DND-41 (cell line): ENCODE data around the gene AOC2.

Experiments used
- ATAC-seq: fragments of 200-7000 bp; cut with Tn5 transposase; 3 replicates; pipeline ENCODE4 v1.9.1; 2021; ENCODE audit warnings: low read depth; ENCODE audit not compliant: insufficient read depth
- DNase-seq: peaks from one replicate; pipeline ENCODE4 v3.0.0-alpha.2; 2020
- H2AFZ ChIP-seq: 2 replicates; pipeline ENCODE4 v1.6.0; 2012; ENCODE audit warnings: low read depth, low read length
- H3K27ac ChIP-seq: 2 replicates; pipeline ENCODE4 v1.5.1; 2012; ENCODE audit warnings: low read length, inconsistent platforms
- H3K27me3 ChIP-seq: fragments of 200-600 bp; sonication (generic); 2 replicates; pipeline ENCODE4 v1.6.0; 2012; ENCODE audit warnings: low read length, mild to moderate bottlenecking, inconsistent platforms; ENCODE audit not compliant: insufficient read depth, poor library complexity
- H3K36me3 ChIP-seq: 2 replicates; pipeline ENCODE4 v1.5.1; 2012; ENCODE audit warnings: low read length, inconsistent platforms; ENCODE audit not compliant: insufficient read depth
- H3K4me1 ChIP-seq: 2 replicates; pipeline ENCODE4 v1.5.1; 2012; ENCODE audit warnings: mild to moderate bottlenecking, low read length; ENCODE audit not compliant: insufficient read depth
- H3K4me2 ChIP-seq: 2 replicates; pipeline ENCODE4 v1.6.0; 2012; ENCODE audit warnings: mild to moderate bottlenecking, moderate library complexity, low read length, inconsistent platforms; ENCODE audit not compliant: insufficient read depth
- H3K4me3 ChIP-seq, 2 experiments: fragments of 200-600 bp in 1 of 2; shearing (Covaris generic) in 1 of 2; 2 replicates each; pipeline ENCODE4 v1.5.1; 2012 to 2016; ENCODE audit warnings: inconsistent platforms in 2 of 2, low read length in 2 of 2, mild to moderate bottlenecking in 2 of 2, low read depth in 1 of 2, moderate library complexity in 1 of 2
- H3K79me2 ChIP-seq: 2 replicates; pipeline ENCODE4 v1.6.0; 2012; ENCODE audit warnings: low read length, inconsistent platforms; ENCODE audit not compliant: insufficient read depth
- H3K9ac ChIP-seq: 2 replicates; pipeline ENCODE4 v1.6.0; 2012; ENCODE audit warnings: low read depth, mild to moderate bottlenecking, inconsistent platforms, low read length, moderate library complexity
- H3K9me3 ChIP-seq: 2 replicates; pipeline ENCODE4 v1.5.1; 2012; ENCODE audit warnings: low read length, moderate library complexity, mild to moderate bottlenecking, inconsistent platforms; ENCODE audit not compliant: insufficient read depth, severe bottlenecking
- H4K20me1 ChIP-seq: 2 replicates; pipeline ENCODE4 v1.6.0; 2012; ENCODE audit warnings: low read length; ENCODE audit not compliant: insufficient read depth
- CTCF ChIP-seq: IDR thresholded peaks from 2 replicates; pipeline ENCODE4 v1.5.1; 2012; ENCODE audit warnings: borderline replicate concordance, low read length, moderate library complexity, mild to moderate bottlenecking; ENCODE audit not compliant: poor library complexity, severe bottlenecking; ENCODE audit errors: extremely low read depth
- EZH2 ChIP-seq: IDR thresholded peaks from 3 replicates; pipeline ENCODE4 v1.6.1; 2012; ENCODE audit warnings: borderline replicate concordance, low read depth, mild to moderate bottlenecking, moderate library complexity, low read length, inconsistent platforms; ENCODE audit not compliant: severe bottlenecking

AOC2 gene, protein sequence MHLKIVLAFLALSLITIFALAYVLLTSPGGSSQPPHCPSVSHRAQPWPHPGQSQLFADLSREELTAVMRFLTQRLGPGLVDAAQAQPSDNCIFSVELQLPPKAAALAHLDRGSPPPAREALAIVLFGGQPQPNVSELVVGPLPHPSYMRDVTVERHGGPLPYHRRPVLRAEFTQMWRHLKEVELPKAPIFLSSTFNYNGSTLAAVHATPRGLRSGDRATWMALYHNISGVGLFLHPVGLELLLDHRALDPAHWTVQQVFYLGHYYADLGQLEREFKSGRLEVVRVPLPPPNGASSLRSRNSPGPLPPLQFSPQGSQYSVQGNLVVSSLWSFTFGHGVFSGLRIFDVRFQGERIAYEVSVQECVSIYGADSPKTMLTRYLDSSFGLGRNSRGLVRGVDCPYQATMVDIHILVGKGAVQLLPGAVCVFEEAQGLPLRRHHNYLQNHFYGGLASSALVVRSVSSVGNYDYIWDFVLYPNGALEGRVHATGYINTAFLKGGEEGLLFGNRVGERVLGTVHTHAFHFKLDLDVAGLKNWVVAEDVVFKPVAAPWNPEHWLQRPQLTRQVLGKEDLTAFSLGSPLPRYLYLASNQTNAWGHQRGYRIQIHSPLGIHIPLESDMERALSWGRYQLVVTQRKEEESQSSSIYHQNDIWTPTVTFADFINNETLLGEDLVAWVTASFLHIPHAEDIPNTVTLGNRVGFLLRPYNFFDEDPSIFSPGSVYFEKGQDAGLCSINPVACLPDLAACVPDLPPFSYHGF

DNA sequence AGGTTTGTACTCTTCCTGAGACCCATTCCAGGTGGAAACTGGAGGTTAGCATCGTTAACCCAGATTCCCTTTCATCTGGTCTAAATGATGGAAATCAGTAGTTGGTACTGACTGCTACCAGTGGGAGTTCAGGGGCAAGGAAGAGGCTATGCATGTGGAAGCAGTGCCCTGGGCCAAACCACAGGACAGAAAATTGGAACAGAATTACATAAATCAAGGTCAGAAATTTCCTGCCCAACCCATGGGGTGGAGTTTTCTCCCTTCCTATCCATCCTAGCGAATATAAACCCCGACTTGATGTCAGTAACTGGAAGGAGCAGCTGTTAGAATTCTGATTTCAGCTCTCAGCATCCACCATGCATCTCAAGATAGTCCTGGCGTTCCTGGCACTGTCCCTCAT is at the start of gene AOC2:
Gene AOC2, plus strand, starts transcription at position 310 of the 400 bp plus-strand sequence. Its CDS starts 47 bp downstream, at position 357.
- H3K27ac ChIP-seq: no peak within 1 kb of the TSS
- H3K36me3 ChIP-seq: peaks cover 52% of the 10 kb centered on the region
- no peak for ATAC-seq
- H3K4me2 ChIP-seq: no peak within 1 kb of the TSS
- no peak for DNase-seq
- H3K9me3 ChIP-seq: no peaks in the 10 kb centered on the region
- no peaks in the 10 kb centered on the region for H3K4me1 ChIP-seq
- TF ChIP-seq CTCF (no peak), EZH2 (no peak)
- H2AFZ ChIP-seq: no peak within 1 kb of the TSS
- H3K9ac ChIP-seq: no peak within 1 kb of the TSS
- no peaks in the 10 kb centered on the region for H3K79me2 ChIP-seq
- H3K4me3 ChIP-seq: no peak within 1 kb of the TSS
- H3K27me3 ChIP-seq: no peaks in the 10 kb centered on the region
- peaks cover 16% of the 10 kb centered on the region for H4K20me1 ChIP-seq

DNA sequence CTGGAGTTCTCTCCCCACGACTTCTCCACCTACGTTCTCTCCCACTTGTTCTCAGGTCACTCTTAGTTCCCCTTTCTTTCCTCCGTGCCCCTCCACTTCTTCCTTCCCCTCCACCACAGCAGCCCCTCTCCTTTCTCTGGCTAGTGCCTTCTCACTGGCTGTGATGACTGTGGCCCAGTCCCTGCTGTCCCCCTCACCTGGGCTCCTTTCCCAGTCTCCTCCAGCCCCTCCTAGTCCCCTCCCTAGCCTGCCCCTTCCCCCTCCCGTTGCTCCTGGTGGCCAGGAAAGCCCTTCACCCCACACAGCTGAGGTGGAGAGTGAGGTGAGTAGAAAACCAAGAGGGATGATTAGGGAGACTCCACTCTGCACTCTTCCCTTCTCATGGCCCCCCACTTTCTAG is 49.3 kb upstream of the AOC2 start:
- TF ChIP-seq CTCF (no peak), EZH2 (no peak)
- no peak overlapping the region for H3K27ac ChIP-seq
- no peaks in the 10 kb centered on the region for H4K20me1 ChIP-seq
- H3K4me3 ChIP-seq: no peak overlapping the region
- no peaks in the 10 kb centered on the region for H3K27me3 ChIP-seq
- DNase-seq (no peak), ATAC-seq (no peak)
- H2AFZ ChIP-seq: no peak overlapping the region
- H3K4me2 ChIP-seq: no peak overlapping the region
- H3K4me1 ChIP-seq: peaks cover 27% of the 10 kb centered on the region
- peaks cover 19% of the 10 kb centered on the region for H3K79me2 ChIP-seq
- peaks cover 14% of the 10 kb centered on the region for H3K36me3 ChIP-seq
- no peaks in the 10 kb centered on the region for H3K9me3 ChIP-seq
- H3K9ac ChIP-seq: no peak overlapping the region

DNA sequence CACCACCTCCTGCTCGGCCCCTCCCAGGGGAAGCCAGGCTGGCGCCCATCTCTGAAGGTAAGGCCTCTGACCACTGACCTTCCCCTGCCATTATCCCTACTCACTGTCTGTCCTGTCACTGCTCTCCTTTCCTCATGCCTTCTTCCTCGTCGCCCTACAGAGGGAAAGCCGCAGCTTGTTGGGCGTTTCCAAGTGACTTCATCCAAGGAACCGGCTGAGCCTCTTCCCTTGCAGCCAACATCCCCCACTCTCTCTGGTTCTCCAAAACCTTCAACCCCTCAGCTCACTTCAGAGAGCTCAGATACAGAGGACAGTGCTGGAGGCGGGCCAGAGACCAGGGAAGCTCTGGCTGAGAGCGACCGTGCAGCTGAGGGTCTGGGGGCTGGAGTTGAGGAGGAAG is 48.9 kb upstream of the AOC2 start:
- H3K27me3 ChIP-seq: no peaks in the 10 kb centered on the region
- H3K9ac ChIP-seq: no peak overlapping the region
- H3K4me1 ChIP-seq: peaks cover 27% of the 10 kb centered on the region
- DNase-seq: no peak
- H3K36me3 ChIP-seq: peaks cover 14% of the 10 kb centered on the region
- no peak overlapping the region for H2AFZ ChIP-seq
- no peak overlapping the region for H3K27ac ChIP-seq
- peaks cover 19% of the 10 kb centered on the region for H3K79me2 ChIP-seq
- H3K4me3 ChIP-seq: no peak overlapping the region
- no peak for ATAC-seq
- TF ChIP-seq CTCF: no peak
- TF ChIP-seq EZH2: no peak
- H4K20me1 ChIP-seq: no peaks in the 10 kb centered on the region
- H3K4me2 ChIP-seq: no peak overlapping the region
- H3K9me3 ChIP-seq: no peaks in the 10 kb centered on the region
